ENCODE data around the gene SPAG9.

Gene SPAG9

DNA sequence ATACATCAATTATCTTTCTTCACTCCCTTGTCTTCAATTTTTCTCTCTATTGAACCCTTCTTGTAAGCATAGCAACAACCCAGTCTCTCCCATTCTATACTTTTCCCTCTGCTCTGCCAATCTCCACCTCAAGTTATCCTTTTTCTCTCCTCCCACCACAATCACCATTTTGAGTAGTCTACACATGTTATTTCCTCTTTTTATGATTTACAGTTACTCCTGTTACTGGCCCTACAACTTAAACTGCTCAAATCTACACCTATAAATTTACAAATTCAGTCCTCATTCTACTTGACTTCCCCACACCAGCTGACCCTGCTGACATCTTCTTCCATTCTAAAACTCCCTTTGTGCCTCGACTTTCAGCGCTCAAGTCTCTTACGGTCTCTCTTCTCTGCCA lies 84.6 kb downstream of the SPAG9 start:
- no peak for FAIRE-seq

DNA sequence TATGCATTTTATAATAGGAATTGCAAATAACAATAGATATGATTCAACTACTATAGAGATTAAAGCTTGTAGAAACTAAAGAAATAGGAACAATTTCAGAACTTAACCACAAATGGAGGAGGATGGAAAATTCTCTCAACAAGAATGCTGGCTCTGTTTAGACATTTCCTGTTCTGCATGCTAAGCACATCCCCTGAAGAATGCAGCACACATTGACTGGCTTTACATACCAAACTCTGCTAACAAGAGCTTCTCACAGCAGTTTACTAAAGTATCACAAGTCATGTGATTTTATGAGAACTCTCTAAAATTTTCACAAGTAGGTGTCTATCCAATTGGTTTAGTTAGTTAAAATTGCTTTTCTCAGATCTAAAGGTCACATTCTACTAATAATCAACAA lies 85.2 kb downstream of the SPAG9 start:
- FAIRE-seq, result no peak

DNA sequence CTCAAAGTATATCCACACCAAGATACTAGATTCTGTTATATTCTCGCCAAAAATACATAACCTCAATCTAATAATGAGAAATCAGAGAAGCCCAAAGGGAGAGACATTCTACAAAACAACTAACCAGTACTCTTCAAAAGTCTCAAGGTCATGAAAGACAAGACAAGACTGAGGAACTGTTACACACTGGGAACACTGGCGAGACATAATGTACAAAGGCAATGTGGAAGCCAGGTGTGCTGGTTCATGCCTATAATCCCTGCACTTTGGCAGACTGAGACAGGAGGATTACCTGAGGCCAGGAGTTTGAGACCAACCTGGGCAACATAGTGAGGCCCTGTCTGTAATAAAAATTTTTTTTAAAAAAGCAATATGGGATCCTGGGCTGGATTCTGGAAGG lies 85.9 kb downstream of the SPAG9 start:
- FAIRE-seq, result no peak

DNA sequence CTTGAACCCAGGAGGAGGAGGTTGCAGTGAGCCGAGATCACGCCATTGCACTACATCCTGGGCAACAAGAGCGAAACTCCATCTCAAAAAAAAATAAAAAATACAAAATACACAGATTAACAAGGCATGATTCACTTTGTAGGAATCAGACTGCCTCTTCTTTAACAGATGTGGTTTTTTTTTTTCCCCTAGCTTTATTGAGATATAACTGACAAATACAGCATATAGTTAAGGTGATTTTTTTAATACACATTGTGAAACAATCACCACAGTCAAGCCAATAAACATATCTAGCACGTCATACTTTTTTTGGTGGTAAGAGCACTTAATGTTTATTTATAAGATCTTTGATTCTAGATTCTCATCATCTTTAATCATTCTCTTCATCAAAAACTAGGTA lies 87.8 kb downstream of the SPAG9 start:
- FAIRE-seq, result no peak

DNA sequence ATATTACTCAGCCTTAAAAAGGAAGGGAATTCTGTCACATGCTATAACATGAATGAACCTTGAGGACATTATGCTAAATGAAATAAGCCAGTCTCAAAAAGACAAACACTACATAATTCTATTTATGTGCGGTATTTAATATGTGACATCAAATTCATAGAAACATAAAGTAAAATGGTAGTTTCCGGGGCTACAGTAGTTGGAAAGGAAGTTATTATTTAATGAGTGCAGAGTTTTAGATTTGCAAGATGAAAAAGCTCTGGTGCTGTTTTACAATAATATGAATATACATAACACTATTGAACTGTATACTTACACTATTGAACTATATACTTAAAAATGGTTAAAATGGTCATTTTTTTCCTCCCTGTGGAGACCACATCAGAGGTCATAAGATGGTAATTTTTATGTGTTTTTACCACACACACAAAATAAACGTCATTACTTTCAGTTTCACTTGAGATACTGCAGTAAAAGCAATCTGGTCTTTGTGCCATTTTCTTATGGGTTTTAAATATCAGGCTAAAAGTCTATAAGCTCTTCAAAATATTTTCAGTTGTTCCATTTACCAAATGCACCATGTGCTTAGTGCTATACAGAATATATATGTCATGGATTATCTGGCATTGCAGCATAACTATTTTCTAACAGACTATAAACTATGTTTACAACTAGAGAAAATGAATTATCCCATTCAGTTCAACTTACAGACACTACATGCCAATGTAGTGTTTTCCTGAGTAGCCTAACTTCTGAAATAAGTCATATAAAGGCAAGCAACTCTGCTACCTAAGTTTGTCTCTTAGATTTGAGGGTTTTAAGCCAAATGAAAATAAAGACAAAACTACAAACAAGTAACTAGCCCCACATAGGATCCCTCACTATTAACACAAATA lies 90.9 kb downstream of the SPAG9 start:
- FAIRE-seq, result peak; percentile 21

DNA sequence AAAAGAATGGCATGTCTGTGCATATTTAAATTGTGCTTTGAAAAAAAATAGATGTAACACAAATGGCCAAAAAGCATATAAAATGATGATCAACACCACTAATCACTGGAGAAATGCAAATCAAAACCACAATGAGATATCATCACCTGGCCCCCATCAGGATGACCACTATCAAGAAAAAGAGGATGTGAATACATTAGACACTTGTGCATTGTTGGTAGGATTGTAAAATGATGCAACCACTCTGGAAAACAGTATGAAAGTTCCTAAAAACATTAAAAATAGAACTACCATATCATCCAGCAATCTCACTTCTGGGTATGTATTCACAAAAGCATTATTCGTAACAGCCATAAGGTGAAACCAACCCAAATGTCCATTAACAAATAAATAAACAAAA lies 91.5 kb downstream of the SPAG9 start:
- no peak for FAIRE-seq

DNA sequence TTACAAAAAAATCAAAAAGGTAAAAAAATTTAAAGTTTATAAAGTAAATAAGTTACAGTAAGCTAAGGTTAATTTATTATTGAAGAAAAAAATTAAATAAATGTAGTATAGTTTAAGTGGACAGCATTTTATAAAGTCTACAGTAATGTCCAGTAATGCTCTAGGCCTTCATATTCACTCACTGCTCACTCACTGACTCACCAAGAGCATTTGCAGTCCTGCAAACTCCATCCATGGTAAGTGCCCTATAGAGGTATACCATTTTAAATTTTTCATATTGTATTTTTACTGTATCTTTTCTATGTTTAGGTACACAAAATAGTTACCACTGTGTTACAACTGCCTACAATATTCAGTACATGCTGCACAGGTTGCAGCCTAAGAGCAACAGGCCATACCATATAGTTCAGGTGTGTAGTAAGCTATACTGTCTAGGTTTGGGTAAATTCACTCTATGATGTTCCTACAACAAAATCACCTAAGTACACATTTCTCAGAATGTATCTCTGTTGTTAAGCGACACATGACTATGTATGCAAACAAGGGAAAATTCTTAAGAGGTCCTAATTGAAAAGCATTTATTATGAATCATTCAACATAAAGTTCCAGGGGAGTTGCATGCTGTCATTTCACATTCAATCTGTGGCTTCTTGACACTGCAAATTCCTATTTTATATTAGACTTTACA lies 92.3 kb downstream of the SPAG9 start:
- FAIRE-seq, result no peak

DNA sequence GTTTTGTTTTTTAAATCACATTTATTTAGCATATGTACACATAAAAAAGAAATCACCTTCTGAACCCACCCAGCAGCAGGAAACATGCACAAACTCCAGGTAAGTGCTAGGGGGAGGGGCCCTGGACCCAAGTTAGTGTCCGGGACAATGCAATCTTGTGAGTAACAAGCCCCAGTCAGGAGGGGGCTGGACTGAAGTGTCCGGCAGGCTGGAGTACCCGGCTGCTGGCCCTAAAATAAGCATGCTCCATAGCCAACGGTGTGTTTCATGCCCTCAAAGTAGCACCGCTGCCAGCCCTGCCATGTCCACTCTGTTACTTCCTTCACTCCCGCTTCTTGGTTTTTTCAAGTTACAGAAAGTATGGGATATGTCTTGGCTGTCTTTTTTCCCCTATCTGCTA lies 102.1 kb downstream of the SPAG9 start:
- no peak for FAIRE-seq

DNA sequence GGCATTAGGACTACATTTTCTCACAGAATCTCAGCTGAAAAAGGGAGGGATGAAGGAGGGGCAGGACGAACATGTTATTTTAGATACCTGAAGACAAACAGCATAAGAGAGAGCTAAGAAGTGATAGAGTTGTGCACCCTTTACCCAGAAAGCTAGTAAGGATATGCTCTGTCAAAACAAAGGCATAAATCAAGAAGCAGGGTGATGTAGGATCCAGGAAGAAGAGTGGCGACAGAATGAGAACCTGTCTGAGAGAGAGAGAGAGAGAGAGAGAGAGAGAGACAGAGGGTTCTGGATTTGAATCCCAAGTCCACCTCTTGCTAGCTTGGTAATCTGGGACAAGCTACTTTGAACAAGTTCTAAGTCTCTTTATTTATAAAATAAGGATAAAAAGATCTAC lies 103.4 kb downstream of the SPAG9 start:
- FAIRE-seq, result no peak

DNA sequence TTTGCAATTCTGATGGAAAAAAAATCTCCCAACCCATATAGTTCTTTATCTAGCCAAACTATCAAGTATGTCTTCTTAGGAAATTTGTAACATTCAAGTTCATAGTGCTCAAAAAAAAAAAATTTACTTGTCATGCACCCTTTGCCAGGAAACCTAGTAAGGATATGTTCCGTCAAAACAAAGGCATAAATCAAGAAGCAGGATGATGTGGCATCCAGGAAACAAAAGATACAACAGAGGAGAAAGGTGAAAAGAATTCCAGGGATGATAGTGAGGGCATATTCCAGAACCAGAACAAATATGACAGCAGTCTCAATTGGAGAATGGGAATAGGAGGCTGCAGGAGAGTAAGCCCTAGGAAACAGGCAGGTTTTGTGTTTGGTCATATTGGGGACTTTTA lies 104.6 kb downstream of the SPAG9 start:
- FAIRE-seq, result no peak

DNA sequence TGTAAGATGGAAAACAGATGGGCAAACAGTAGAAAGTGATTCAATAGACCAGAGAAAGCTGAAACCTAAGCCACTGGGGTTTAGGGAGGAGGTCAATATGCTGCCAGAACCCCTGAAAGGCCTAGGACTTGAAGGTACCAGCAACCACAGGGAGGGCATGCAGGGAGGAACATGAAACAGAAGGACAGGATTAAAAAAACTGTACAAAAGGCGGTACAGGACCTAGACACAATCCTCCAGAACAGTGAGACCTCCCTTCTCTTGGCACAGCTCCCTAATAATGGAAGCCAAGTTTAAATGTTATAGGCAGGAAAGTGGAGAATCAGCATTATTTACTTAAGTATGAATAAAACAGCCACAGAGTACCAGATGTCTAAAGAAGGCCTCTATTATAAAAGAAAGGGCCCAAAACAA lies 105.5 kb downstream of the SPAG9 start:
- no peak for FAIRE-seq

DNA sequence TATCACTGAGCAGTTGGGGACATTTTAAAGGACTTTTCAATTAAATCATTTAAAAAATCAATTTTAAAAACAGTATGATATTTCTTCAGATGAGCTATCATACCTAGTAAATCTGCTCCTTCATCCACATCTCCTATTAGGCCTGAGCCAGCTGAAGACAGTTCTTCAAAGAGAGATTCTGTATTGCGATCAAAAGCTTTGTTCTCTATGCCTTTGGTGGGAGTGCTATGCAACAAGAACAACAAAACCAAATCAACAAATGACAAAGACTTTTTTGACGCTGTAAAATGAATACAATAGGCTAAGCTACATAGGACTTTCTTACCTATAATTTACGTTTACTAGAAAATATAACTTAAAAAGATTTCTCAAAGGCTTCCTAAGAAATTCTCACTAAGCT lies 106.5 kb downstream of the SPAG9 start:
- no peak for FAIRE-seq

DNA sequence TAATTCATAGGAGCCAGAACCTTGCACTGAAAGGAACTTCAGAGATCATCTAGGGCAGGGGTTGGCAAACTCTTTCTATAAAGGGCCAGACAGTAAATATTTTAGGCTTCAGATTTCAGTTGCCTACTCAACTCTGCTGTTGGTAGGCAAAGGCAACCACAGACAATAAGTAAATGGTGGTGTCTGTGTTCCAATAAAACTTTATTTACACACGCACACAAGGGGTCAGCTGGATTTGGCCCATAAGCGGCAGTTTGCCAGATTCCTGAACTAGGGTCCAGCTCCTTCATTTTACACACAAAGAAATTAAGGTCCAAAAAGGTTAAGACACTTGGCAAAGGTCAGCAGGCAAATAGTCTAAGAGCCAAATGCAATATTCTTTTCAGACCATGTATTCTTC lies 107.3 kb downstream of the SPAG9 start:
- no peak for FAIRE-seq

DNA sequence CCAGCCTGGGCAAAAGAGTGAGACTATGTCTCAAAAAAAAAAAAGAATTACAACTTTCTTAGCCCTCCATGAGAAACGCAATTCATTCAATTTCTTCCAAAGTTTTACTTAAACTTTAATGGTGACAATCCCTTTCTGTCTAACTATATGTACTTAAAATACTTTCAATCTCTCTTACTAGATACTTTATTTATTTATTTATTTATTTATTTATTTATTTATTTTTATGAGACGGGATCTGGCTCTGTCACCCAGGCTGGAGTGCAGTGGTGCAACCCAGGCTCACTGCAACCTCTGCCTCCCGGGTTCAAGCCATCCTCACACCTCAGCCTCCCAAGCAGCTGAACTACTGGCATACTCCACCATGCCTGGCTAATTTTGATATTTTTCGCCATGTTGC lies 108.1 kb downstream of the SPAG9 start:
- no peak for FAIRE-seq

DNA sequence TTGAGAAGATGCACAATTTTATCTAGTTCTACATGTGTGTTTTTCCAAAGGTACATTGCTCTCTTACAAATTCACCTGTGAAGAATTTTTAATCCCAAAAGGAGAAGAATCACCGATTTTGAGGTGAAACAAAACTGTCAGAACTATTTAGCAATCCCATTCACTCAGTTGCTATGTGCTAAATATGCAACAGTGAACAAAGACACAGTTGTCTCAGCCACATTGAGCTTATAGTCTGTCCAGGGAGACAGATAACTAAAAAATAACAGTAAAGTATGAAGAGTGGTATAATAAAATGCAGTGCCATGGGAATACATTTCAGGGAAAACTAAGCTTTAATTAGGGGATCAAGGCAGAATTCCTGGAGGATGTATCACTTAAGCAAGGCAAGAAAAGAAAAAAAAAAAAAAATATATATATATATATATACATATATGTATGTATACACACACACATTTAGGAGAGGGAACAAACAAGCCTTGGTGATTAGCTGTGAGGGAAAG lies 110.4 kb downstream of the SPAG9 start:
- FAIRE-seq, result no peak

DNA sequence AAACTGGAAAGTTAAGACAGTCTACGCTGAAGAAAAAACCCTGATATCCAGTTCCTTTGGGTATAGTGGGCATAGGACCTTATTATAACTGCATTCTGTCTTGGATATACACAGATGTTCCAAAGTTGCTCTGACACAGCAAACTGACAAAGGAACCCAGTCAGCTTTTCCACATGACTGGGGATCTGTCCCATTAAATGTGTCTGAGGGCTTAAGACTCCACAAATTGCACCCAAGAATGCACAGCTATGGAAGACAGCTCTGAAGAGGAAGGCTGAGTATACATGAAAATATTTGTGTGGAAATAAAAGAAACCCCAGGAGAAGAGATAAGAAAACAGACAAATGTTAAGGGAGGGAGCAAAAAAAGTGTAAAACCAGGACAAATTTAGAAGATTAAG lies 114.1 kb downstream of the SPAG9 start:
- no peak for FAIRE-seq

DNA sequence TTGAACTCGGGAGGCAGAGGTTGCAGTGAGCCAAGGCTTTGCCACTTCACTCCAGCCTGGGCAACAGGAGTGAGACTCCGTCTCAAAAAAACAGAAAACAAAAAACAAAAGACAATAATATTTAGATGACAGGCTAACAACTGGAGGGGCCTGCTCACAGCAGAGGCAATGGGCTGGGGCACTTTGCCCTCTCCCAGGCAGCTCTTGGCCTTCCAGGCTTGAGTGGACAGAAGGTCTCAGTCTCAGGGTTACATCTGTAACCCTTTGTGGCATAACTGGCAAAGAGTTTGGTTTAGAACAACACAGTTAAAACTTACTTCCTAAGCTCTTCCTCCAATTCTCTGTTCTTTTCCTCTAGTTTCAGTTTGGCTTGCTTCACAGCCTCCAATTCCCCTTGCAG lies 114.9 kb downstream of the SPAG9 start:
- FAIRE-seq, result no peak

DNA sequence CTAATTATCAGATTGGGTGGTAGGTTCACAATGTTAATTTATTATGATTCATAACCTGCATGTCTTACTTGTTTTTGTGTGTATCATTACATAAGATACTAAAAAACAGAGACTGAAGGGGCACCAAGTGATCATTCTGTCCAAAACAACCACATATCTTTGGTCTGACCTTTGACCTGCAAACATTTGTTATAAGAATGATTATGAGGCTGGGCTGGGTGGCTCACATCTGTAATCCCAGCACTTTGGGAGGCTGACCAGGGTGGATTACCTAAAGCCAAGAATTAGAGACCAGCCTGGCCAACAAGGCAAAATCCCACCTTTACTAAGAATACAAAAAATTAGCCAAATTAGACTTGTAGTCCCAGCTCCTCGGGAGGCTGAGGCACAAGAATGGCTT lies 116.4 kb downstream of the SPAG9 start:
- FAIRE-seq, result no peak

DNA sequence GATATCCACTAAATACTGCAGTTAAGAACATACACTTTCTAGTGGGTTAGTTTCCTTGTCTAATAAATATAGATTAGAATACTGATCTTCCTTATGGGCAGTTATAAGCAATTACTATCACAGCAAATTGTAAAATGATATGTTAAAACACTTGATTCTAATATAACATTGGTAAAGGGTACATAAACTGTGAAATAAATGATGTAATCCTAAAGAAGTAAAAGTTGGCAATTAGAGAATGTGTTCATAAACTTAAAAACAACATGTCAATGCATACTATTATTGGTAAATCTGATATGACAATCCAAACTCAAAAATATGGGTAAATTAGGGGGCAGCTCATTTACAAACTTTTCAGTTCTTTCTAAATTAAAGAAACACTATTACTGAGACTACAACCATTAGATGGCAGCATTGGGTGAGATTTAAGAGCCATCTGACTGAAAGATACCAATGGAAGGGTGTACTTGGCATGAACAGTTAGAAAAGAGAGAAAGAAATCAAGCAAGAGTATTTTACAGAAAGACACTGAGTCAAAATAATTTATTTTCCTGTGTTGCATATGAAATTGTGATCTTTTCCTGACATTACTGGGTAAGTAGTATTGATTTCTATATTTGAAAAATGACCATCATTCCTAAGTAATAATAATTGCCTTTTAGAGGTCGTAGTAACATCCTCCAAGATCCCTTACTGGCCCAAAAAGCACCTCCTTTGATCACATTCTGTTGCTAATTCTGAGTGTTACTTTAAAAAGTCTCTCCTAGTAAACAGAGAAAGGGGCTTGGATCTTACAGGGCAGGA lies 119.6 kb downstream of the SPAG9 start:
- FAIRE-seq, result peak; percentile 55

DNA sequence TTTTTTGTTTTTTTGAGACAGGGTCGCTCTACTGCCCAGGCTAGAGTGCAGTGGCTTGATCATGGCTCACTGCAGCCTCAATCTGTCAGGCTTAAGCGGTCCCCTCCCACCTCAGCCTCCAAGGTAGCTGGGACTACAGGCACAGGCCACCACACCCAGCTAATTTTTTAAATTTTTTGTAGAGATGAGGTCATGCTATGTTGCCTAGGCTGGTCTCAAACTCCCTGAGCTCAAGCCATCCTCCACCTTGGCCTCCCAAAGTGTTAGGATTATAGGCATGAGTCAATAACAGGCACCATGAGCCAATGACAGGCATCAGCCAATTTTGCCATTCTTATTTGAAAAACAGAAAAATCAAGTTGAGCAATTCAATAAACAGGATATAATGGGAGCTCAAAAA lies 125.0 kb downstream of the SPAG9 start:
- no peak for FAIRE-seq

DNA sequence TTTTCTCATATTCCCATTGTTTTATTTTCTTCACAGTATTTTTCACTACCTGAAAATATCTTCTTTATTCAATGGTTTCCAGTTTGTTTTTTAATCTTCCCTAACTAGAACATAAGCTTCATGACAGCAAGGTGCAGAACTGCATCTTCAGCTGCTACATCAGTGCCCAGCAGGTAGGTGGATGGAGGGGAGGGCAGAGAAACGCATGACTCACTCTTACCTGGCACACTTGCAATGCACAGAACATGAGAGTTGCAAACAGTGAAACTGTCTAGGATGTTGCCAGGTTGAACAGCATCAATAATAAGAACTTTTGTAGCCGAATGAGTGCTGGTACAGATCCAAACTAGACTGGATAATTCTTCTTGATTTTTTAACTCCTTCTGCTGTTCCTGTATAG lies 127.1 kb downstream of the SPAG9 start:
- no peak for FAIRE-seq

DNA sequence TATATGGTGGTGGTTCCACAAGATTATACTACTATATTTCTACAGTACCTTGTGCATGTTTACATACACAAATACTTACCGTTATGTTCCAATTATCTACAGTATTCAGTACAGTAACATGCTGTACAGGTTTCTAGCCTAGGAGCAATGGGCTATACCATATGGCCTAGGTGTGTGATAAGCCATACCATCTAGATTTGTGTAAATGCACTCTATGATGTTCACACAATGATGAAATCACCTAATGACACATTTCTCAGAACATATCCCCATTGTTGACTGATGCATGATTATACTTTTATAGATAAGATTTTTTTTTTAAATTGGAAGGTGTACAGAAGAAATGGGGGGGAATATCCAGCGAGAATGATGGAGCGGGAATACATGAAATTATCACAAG lies 131.5 kb downstream of the SPAG9 start:
- FAIRE-seq, result no peak

DNA sequence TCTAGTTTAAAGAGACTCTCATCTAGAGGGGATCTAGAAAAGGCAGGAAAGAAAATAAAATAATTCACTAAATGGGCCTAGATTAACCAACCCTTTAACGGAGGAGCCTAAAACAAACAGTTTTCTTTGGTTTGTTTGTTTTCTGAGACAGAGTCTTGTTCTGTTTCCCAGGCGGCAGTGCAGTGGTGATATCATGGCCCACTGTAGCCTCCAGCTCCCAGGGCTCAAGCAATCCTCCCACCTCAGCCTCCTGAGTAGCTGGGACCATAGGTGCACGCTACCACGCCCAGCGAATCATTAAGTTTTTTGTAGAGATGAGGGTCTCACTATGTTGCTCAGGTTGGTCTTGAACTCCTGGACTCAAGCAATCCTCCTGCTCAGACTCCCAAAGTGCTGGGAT lies 132.2 kb downstream of the SPAG9 start:
- no peak for FAIRE-seq
